ENCODE measurements around the gene MLYCD. TPM values are rescaled to one million over a fixed set of nuclear protein-coding genes. Genes with fewer than 3 reads are reported as not detected.

Gene MLYCD
- total and polyA plus RNA-seq, 10 of the 15 experiments (the other 5 are each of a cell fraction or from before 2014, with no cell fraction given): 0.21 to 3.7 (median 1.7) TPM

DNA sequence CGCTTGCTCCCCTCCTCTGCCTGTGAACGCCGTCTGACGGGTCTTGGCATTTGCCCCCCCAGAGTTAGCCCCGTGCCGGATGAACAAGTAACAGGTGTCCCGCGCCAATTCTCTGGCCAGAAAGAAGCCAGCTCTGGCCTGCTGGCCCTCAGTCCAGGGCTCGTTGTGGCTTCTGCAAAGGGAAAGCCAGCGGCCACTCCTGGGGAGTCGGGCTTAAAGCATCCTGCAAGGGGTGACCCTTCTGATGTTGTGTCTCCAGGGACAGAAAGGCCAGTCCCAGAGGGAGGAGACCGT, 35.7 kb downstream of the MLYCD start:
- H3K4me1 ChIP-seq (ENCODE audit: control insufficient read depth, insufficient read depth, low read length): no peaks in the 10 kb centered on the region
- TF ChIP-seq IKZF1 (conservative IDR thresholded peaks at IDR 0.05): no peak
- TF ChIP-seq TARDBP (IDR thresholded peaks at IDR 0.05; ENCODE audit: borderline replicate concordance): no peak
- TF ChIP-seq RAD51 (IDR thresholded peaks at IDR 0.05): no peak
- no peak for TF ChIP-seq DPF2 (IDR thresholded peaks at IDR 0.05)
- H3K4me2 ChIP-seq (ENCODE audit: control insufficient read depth, insufficient read depth): no peak overlapping the region
- no TSS peak for BruUV-seq (replicated peaks)
- H3K79me2 ChIP-seq (ENCODE audit: control insufficient read depth, insufficient read depth, low read length): no peaks in the 10 kb centered on the region
- no peaks in the 10 kb centered on the region for H3K27me3 ChIP-seq (replicated peaks in 1 of 2; ENCODE audit: control insufficient read depth in 2 of 2, insufficient read depth in 2 of 2, low read length in 1 of 2)
- intact Hi-C loops (cut with micrococcal nuclease; ENCODE audit: unreplicated experiment): no loop called here
- 59% methylated on average over 12 of the region's 12 CpGs for WGBS (ENCODE audit: insufficient coverage, insufficient replicate concordance, low lambda C conversion rate, missing lambda C conversion rate)
- no peak for ATAC-seq
- no peaks in the 10 kb centered on the region for H4K20me1 ChIP-seq (ENCODE audit: control insufficient read depth, insufficient read depth)
- DNase-seq (ENCODE audit: low read depth, low spot score): no peak
- in situ Hi-C loops (cut with MboI): no loop called here
- H3K27ac ChIP-seq (ENCODE audit: control insufficient read depth, insufficient read depth): no peak overlapping the region
- FAIRE-seq: no peak
- RAD21 ChIA-PET (ENCODE audit: unreplicated experiment): no interaction called here
- H3K4me3 ChIP-seq: no peak overlapping the region
- H3K9me3 ChIP-seq (replicated peaks; ENCODE audit: control insufficient read depth, insufficient read depth, low read length): no peaks in the 10 kb centered on the region
- no peak overlapping the region for H3K9ac ChIP-seq (ENCODE audit: control insufficient read depth, insufficient read depth, low read length)
- POLR2A ChIA-PET: no interaction called here
- no peaks in the 10 kb centered on the region for H3K36me3 ChIP-seq (ENCODE audit: control insufficient read depth in 2 of 2, insufficient read depth in 2 of 2, low read length in 1 of 2)
- H2AFZ ChIP-seq (ENCODE audit: control insufficient read depth, low read depth, low read length): no peak overlapping the region
- CTCF ChIA-PET: no interaction called here
- SMC1A ChIA-PET (ENCODE audit: uncharacterized antibody, unreplicated experiment): no interaction called here

DNA sequence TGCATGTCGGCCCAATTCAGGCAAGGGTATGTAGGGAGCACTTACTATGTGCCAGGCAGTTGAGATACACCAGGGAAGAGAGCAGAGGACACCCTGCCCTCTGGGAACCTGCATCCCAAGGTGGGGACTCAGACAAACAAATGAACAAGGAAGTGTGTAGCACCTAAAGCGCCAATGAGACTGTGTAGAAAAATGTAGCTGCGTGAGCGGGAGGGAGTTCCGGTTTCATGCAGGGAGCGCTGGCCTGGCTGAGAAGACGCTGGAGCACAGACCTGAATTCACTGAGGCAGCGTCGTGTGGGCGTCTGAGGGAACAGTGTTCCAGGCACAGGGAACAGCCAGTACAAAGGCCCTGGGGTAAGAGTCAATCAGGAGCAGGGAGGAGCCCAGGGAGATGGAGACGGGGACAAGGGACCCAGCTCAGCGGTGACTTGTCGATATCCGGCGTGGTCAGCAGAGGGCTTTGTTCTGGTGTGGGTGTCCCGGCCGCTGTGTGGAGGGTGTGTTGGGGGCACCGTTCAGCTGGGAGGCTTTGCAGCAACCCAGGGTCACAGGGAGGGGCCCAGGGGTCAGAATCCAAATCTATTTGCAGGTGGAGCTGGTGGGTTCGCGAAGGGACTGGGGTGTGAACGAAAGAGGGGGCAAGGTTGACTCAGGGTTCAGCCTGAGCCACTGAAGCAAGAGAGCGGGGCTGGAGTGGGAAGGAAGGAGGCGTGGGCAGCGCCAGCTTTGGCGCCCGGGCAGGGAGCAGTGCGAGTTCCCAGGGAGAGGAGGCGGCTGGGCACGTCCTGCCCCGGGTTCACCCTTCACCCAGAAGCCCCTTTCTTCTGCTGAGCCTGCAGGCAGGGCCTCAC, 36.3 kb downstream of the MLYCD start:
- in situ Hi-C loops (cut with MboI): no loop called here
- Histone ChIP-seq H3K4me2 (ENCODE audit: control insufficient read depth, insufficient read depth) (no peak overlapping the region), H3K27me3 (replicated peaks in 1 of 2; ENCODE audit: control insufficient read depth in 2 of 2, insufficient read depth in 2 of 2, low read length in 1 of 2) (no peaks in the 10 kb centered on the region), H3K9ac (ENCODE audit: control insufficient read depth, insufficient read depth, low read length) (no peak overlapping the region), H3K27ac (ENCODE audit: control insufficient read depth, insufficient read depth) (no peak overlapping the region), H3K4me3 (no peak overlapping the region), H4K20me1 (ENCODE audit: control insufficient read depth, insufficient read depth) (no peaks in the 10 kb centered on the region), H3K79me2 (ENCODE audit: control insufficient read depth, insufficient read depth, low read length) (no peaks in the 10 kb centered on the region), H3K9me3 (replicated peaks; ENCODE audit: control insufficient read depth, insufficient read depth, low read length) (no peaks in the 10 kb centered on the region), H3K4me1 (ENCODE audit: control insufficient read depth, insufficient read depth, low read length) (no peaks in the 10 kb centered on the region), H2AFZ (ENCODE audit: control insufficient read depth, low read depth, low read length) (no peak overlapping the region), H3K36me3 (ENCODE audit: control insufficient read depth in 2 of 2, insufficient read depth in 2 of 2, low read length in 1 of 2) (no peaks in the 10 kb centered on the region)
- ChIA-PET CTCF (no interaction called here), RAD21 (ENCODE audit: unreplicated experiment) (no interaction called here), POLR2A (no interaction called here), SMC1A (ENCODE audit: uncharacterized antibody, unreplicated experiment) (no interaction called here)
- no peak for ATAC-seq
- FAIRE-seq: no peak
- DNase-seq (ENCODE audit: low read depth, low spot score): no peak
- TF ChIP-seq FOXM1 (IDR thresholded peaks at IDR 0.05; ENCODE audit: low read depth, low read length) (no peak), KLF5 (IDR thresholded peaks at IDR 0.05; ENCODE audit: partially characterized antibody) (no peak), CREM (IDR thresholded peaks at IDR 0.05; ENCODE audit: low read depth) (no peak), RCOR1 (conservative IDR thresholded peaks at IDR 0.05; ENCODE audit: low read depth, low read length) (no peak), SUZ12 (IDR thresholded peaks at IDR 0.05; ENCODE audit: unreplicated experiment) (no peak), BCL3 (IDR thresholded peaks at IDR 0.05; ENCODE audit: borderline replicate concordance, insufficient read depth, low read depth, low read length, poor library complexity, severe bottlenecking) (no peak), RB1 (IDR thresholded peaks at IDR 0.05; ENCODE audit: borderline replicate concordance) (no peak), NR2C2 (IDR thresholded peaks at IDR 0.05; ENCODE audit: borderline replicate concordance, control insufficient read depth, insufficient read length, low read depth) (no peak), RELA (IDR thresholded peaks at IDR 0.05; ENCODE audit: borderline replicate concordance, partially characterized antibody) (no peak), POLR2A (IDR thresholded peaks at IDR 0.05; ENCODE audit: low read depth, low read length) (no peak), ELK1 (IDR thresholded peaks at IDR 0.05; ENCODE audit: low read depth, low read length) (no peak), CBFB (IDR thresholded peaks at IDR 0.05; ENCODE audit: low read depth) (no peak)
- WGBS (ENCODE audit: insufficient coverage, insufficient replicate concordance, low lambda C conversion rate, missing lambda C conversion rate): 55% methylated on average over 27 of the region's 30 CpGs
- intact Hi-C loops (cut with micrococcal nuclease; ENCODE audit: unreplicated experiment): no loop called here
- BruUV-seq (replicated peaks): no TSS peak

Data from GM12878 (cell line).